K562 (cell line): ENCODE results near the gene AMIGO1. TPM values are rescaled to one million over a fixed set of nuclear protein-coding genes. Genes with fewer than 3 reads are reported as not detected.

Experiments
- HDAC1 ChIP-seq, 2 experiments: fragments of 450-650 bp; IDR thresholded peaks; 2 replicates each; pipeline ENCODE4 v1.6.1; 2016 to 2017; ENCODE audit warnings: inconsistent platforms in 1 of 2, mild to moderate bottlenecking in 1 of 2, moderate library complexity in 1 of 2
- RHOXF2B ChIP-seq: fragments of 250-450 bp; sonication (Bioruptor Pico); conservative IDR thresholded peaks from 2 replicates; pipeline ENCODE4 v1.5.1; 2021
- polyA plus RNA-seq, 8 experiments: library from polyadenylated mRNA; depleted of rRNA in 4 of 8; stranded (reverse) in 5 of 8; unstranded in 3 of 8; fragments of >200 nt; fragmentation: Nextera tagmentation in 2 of 8; fragmentation: Illumina TruSeq in 1 of 8; extraction: Ambion mirVana in 2 of 8; extraction: Trizol in 1 of 8; gene quantifications; 2 replicates each; pipeline versions ENCODE4 v1.2.1 to v1.2.3, GENCODE V29; 2011 to 2014; ENCODE audit warnings: inconsistent platforms in 1 of 8, missing spikeins in 1 of 8
- total RNA-seq, 7 experiments: library from RNA; depleted of rRNA in 6 of 7; stranded (reverse); fragments of >200 nt in 6 of 7; fragmentation: Illumina TruSeq in 2 of 7; extraction: Trizol in 2 of 7; gene quantifications; 2 replicates each; pipeline versions ENCODE4 v1.2.1 to v1.2.3, GENCODE V29; 2011 to 2021; ENCODE audit warnings: low replicate concordance in 1 of 7
- TF ChIP-seq, protein P1 (sequence below), 3 experiments: IDR thresholded peaks in 2 of 3; conservative IDR thresholded peaks in 1 of 3; 2 replicates each; pipeline ENCODE4 v1.5.1; 2011 to 2012; ENCODE audit warnings: low read length in 3 of 3, mild to moderate bottlenecking in 3 of 3, control low read depth in 2 of 3, improper control_type of control experiment in 1 of 3, inconsistent platforms in 1 of 3, low read depth in 1 of 3, mixed read lengths in 1 of 3, moderate library complexity in 1 of 3; ENCODE audit not compliant: insufficient read depth in 2 of 3
- TF ChIP-seq, protein P2 (sequence below): fragments of 450-650 bp; IDR thresholded peaks from 2 replicates; pipeline ENCODE4 v1.6.1; 2016; ENCODE audit warnings: mild to moderate bottlenecking

AMIGO1 gene
- total and polyA plus RNA-seq, 9 of the 15 experiments (the other 6 are each of a cell fraction or from before 2014, with no cell fraction given), result 0.24 to 1.0 (median 0.54) TPM

DNA sequence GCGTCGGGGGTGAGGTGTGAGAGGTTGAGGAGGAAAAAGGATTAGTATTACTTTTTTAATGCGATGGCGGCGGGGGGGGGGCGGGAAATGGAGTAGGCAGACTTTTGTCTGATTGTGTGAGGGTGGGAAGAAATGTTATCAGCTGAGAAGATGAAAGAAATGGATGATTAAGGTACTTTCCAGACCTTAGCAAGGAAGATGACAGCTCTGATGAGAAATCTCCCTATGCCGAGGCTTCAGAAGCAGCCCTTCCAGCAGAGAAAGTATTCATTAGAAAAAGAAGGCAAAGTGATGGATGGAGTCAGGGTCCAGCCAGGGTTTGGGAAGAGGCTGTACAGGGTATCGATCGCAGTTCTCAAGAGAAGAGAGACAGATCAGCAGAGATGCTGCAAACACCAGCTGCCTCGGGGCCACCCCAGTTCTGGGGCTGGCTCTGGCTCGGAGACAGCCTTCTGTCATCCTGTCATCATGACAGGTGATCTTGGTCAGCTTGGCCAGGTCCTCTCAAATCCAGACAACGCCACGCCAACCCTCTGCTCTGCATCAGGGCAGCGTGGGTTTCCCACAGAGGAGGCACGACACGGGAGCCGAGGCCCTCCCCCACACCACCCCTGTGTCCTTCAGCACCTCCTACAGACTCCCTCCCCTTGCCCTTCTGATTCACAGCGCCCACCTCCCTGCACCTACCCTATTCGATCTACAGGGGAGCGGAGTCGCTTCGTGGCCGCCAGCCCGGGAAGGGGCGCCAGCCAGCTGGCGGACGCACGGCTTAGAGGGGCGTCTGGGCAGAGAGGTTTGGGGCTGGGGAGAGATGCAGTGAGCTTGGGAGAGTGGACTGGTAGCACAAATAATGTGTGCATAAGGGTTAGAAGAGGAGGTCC is 26.5 kb downstream of the AMIGO1 start (continued):
- TF ChIP-seq, protein P1, sequence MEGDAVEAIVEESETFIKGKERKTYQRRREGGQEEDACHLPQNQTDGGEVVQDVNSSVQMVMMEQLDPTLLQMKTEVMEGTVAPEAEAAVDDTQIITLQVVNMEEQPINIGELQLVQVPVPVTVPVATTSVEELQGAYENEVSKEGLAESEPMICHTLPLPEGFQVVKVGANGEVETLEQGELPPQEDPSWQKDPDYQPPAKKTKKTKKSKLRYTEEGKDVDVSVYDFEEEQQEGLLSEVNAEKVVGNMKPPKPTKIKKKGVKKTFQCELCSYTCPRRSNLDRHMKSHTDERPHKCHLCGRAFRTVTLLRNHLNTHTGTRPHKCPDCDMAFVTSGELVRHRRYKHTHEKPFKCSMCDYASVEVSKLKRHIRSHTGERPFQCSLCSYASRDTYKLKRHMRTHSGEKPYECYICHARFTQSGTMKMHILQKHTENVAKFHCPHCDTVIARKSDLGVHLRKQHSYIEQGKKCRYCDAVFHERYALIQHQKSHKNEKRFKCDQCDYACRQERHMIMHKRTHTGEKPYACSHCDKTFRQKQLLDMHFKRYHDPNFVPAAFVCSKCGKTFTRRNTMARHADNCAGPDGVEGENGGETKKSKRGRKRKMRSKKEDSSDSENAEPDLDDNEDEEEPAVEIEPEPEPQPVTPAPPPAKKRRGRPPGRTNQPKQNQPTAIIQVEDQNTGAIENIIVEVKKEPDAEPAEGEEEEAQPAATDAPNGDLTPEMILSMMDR (IDR thresholded peaks at IDR 0.05 in 2 of 3, conservative IDR thresholded peaks at IDR 0.05 in 1 of 3; ENCODE audit: insufficient read depth in 2 of 3, low read depth in 1 of 3, low read length in 3 of 3), result peak in 1 of 3 experiments; percentile 21; a peak in 1 of 6 replicates
- TF ChIP-seq, protein P2, sequence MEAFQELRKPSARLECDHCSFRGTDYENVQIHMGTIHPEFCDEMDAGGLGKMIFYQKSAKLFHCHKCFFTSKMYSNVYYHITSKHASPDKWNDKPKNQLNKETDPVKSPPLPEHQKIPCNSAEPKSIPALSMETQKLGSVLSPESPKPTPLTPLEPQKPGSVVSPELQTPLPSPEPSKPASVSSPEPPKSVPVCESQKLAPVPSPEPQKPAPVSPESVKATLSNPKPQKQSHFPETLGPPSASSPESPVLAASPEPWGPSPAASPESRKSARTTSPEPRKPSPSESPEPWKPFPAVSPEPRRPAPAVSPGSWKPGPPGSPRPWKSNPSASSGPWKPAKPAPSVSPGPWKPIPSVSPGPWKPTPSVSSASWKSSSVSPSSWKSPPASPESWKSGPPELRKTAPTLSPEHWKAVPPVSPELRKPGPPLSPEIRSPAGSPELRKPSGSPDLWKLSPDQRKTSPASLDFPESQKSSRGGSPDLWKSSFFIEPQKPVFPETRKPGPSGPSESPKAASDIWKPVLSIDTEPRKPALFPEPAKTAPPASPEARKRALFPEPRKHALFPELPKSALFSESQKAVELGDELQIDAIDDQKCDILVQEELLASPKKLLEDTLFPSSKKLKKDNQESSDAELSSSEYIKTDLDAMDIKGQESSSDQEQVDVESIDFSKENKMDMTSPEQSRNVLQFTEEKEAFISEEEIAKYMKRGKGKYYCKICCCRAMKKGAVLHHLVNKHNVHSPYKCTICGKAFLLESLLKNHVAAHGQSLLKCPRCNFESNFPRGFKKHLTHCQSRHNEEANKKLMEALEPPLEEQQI, result no peak
- TF ChIP-seq HDAC1 (IDR thresholded peaks at IDR 0.05), result 0 out of 4 replicates have a peak, but pooled peaks of 1 of the 2 experiments have one; percentile 30
- 0 out of 2 replicates have a peak, but pooled peaks have one; percentile 34 for TF ChIP-seq RHOXF2B (CRISPR knock-in tag)
